K562 (cell line): ENCODE measurements around the gene IL3RA. TPM values are rescaled to one million over a fixed set of nuclear protein-coding genes. Genes with fewer than 3 reads are reported as not detected.

ENCODE experiments used
- ATAC-seq: fragments of 200-7000 bp; cut with Tn5 transposase; 3 replicates; pipeline ENCODE4 v1.9.1; 2020; ENCODE audit warnings: moderate library complexity
- BruUV-seq: library from RNA; stranded (reverse); fragments of 400-500 nt; replicated peaks from 2 replicates; lab custom pipeline; 2021; lab: Mats Ljungman, UMichigan
- CTCF ChIA-PET: fragments of 300-600 bp; formaldehyde crosslinking; extraction: SDS; loops from one replicate; lab custom pipeline; 2021; ENCODE audit warnings: low intra/inter-chr PET ratio; lab: Yijun Ruan, JAX
- POLR2A ChIA-PET: fragments of 300-600, 350-650 bp; sonication (Branson Sonifier 250); formaldehyde crosslinking; extraction: SDS; loops from one replicate; lab custom pipeline; 2021; ENCODE audit warnings: antibody characterized with exemption, inconsistent platforms; lab: Yijun Ruan, JAX
- DNase-seq, 4 experiments: peaks; one replicate each; pipeline versions ENCODE4 v3.0.0 to v3.0.0-alpha.2; 2011 to 2018; ENCODE audit warnings: low spot score in 3 of 4, mixed read lengths in 3 of 4; ENCODE audit errors: extremely low read depth in 1 of 4
- FAIRE-seq: peaks from 2 replicates; lab custom pipeline; 2011; peaks lifted over from hg19 to GRCh38; lab: Jason Lieb, UNC
- H2AFZ ChIP-seq: 2 replicates; pipeline ENCODE4 v1.6.0; 2011; ENCODE audit warnings: low read depth, low read length, control low read depth, inconsistent platforms
- H3K27ac ChIP-seq: fragments of 200-600 bp; 3 replicates; pipeline ENCODE4 v1.8.0; 2011; ENCODE audit warnings: low read depth, mild to moderate bottlenecking, control low read depth, inconsistent platforms, low read length, moderate library complexity, mixed read lengths; ENCODE audit errors: extremely low read depth
- H3K27me3 ChIP-seq, 2 experiments: fragments of 300-600 bp in 1 of 2; 2 replicates in 1 of 2; 3 replicates in 1 of 2; pipeline versions ENCODE4 v1.6.0 to v1.8.0; 2011; ENCODE audit warnings: inconsistent platforms in 2 of 2, low read length in 2 of 2, mild to moderate bottlenecking in 1 of 2, mixed read lengths in 1 of 2, moderate library complexity in 1 of 2; ENCODE audit not compliant: control insufficient read depth in 2 of 2, insufficient read depth in 2 of 2
- H3K36me3 ChIP-seq: fragments of 300-600 bp; 3 replicates; pipeline ENCODE4 v1.8.0; 2011; ENCODE audit warnings: mild to moderate bottlenecking, low read length, inconsistent platforms; ENCODE audit not compliant: control insufficient read depth, insufficient read depth
- H3K4me1 ChIP-seq, 2 experiments: fragments of 200-600 bp in 1 of 2; replicated peaks in 1 of 2; 2 replicates in 1 of 2; 3 replicates in 1 of 2; pipeline versions ENCODE4 v1.5.1 to v1.8.0; 2011; ENCODE audit warnings: inconsistent platforms in 2 of 2, low read length in 2 of 2, mild to moderate bottlenecking in 1 of 2, mixed read lengths in 1 of 2, moderate library complexity in 1 of 2; ENCODE audit not compliant: control insufficient read depth in 2 of 2, insufficient read depth in 2 of 2
- H3K4me2 ChIP-seq: 2 replicates; pipeline ENCODE4 v1.6.1; 2011; ENCODE audit warnings: low read length, control low read depth, inconsistent platforms, mixed read lengths; ENCODE audit not compliant: insufficient read depth
- H3K4me3 ChIP-seq: fragments of 200-600 bp; sonication (generic), shearing (Covaris generic); 2 replicates; pipeline ENCODE4 v1.5.1; 2016; ENCODE audit warnings: control low read depth, inconsistent platforms
- H3K79me2 ChIP-seq: fragments of 200-600 bp; 3 replicates; pipeline ENCODE4 v1.8.0; 2011; ENCODE audit warnings: low read length, inconsistent platforms; ENCODE audit not compliant: control insufficient read depth, insufficient read depth
- H3K9ac ChIP-seq, 2 experiments: 2 replicates each; pipeline versions ENCODE4 v1.6.0 to v1.6.1; 2011; ENCODE audit warnings: low read depth in 2 of 2, low read length in 2 of 2, control low read depth in 1 of 2, inconsistent platforms in 1 of 2, mild to moderate bottlenecking in 1 of 2, mixed read lengths in 1 of 2; ENCODE audit not compliant: insufficient read depth in 1 of 2
- H3K9me1 ChIP-seq: one replicate; pipeline ENCODE4 v1.6.0; 2011; ENCODE audit warnings: inconsistent platforms, mild to moderate bottlenecking, low read length, moderate library complexity; ENCODE audit not compliant: control insufficient read depth, insufficient read depth
- H3K9me3 ChIP-seq: replicated peaks from 2 replicates; pipeline ENCODE4 v1.5.1; 2011; ENCODE audit warnings: low read depth, low read length, inconsistent platforms; ENCODE audit not compliant: control insufficient read depth, insufficient read depth
- H4K20me1 ChIP-seq: replicated peaks from 2 replicates; pipeline ENCODE4 v1.6.1; 2011; ENCODE audit warnings: low read length, inconsistent platforms, mixed read lengths; ENCODE audit not compliant: control insufficient read depth, insufficient read depth
- ARID4B ChIP-seq: sonication (generic); formaldehyde crosslinking; IDR thresholded peaks from 2 replicates; pipeline ENCODE4 v1.8.0; 2022; ENCODE audit warnings: mild to moderate bottlenecking, missing genetic modification reagents
- CXXC5 ChIP-seq: fragments of 250-450 bp; sonication (Bioruptor Pico); IDR thresholded peaks from 2 replicates; pipeline ENCODE4 v1.8.0; 2022; ENCODE audit warnings: inconsistent platforms, mild to moderate bottlenecking, moderate library complexity
- EZH2 ChIP-seq: IDR thresholded peaks from 2 replicates; pipeline ENCODE4 v1.6.1; 2012; ENCODE audit warnings: low read depth, mild to moderate bottlenecking, inconsistent platforms, low read length, borderline replicate concordance
- L3MBTL2 ChIP-seq: fragments of 450-650 bp; IDR thresholded peaks from 2 replicates; pipeline ENCODE4 v1.6.1; 2016; ENCODE audit warnings: mild to moderate bottlenecking, moderate library complexity
- RFX5 ChIP-seq: IDR thresholded peaks from 2 replicates; pipeline ENCODE4 v1.6.1; 2011; ENCODE audit warnings: low read depth, mild to moderate bottlenecking, improper control_type of control experiment, low read length
- ZNF699 ChIP-seq: fragments of 250-450 bp; sonication (Bioruptor Pico); IDR thresholded peaks from 2 replicates; pipeline ENCODE4 v1.8.0; 2021; ENCODE audit warnings: mild to moderate bottlenecking, moderate library complexity; ENCODE audit not compliant: insufficient replicate concordance
- WGBS: fragments of 100-300 bp; shearing (Covaris generic); methylation state at CpG from one replicate; pipeline ENCODE4 v1.1.6; 2016; ENCODE audit warnings: low coverage, mixed read lengths; ENCODE audit not compliant: insufficient coverage; ENCODE audit errors: missing lambda C conversion rate; 5-methylcytosine and 5-hydroxymethylcytosine counted together
- in situ Hi-C: fragments of 300-500 bp; cut with MboI; formaldehyde crosslinking; loops from 4 replicates; pipeline ENCODE4 v1.15.0; 2018; ENCODE audit warnings: inconsistent platforms, mixed read lengths
- intact Hi-C: fragments of 100-400 bp; cut with micrococcal nuclease; formaldehyde crosslinking; loops from 2 replicates; pipeline ENCODE4 v1.14.2; 2022
- polyA plus RNA-seq, 8 experiments: library from polyadenylated mRNA; depleted of rRNA in 4 of 8; stranded (reverse) in 5 of 8; unstranded in 3 of 8; fragments of >200 nt; fragmentation: Nextera tagmentation in 2 of 8; fragmentation: Illumina TruSeq in 1 of 8; extraction: Ambion mirVana in 2 of 8; extraction: Trizol in 1 of 8; gene quantifications; 2 replicates each; pipeline versions ENCODE4 v1.2.1 to v1.2.3, GENCODE V29; 2011 to 2014; ENCODE audit warnings: inconsistent platforms in 1 of 8, missing spikeins in 1 of 8
- total RNA-seq, 7 experiments: library from RNA; depleted of rRNA in 6 of 7; stranded (reverse); fragments of >200 nt in 6 of 7; fragmentation: Illumina TruSeq in 2 of 7; extraction: Trizol in 2 of 7; gene quantifications; 2 replicates each; pipeline versions ENCODE4 v1.2.1 to v1.2.3, GENCODE V29; 2011 to 2021; ENCODE audit warnings: low replicate concordance in 1 of 7
- TF ChIP-seq, protein P1 (sequence below): sonication (generic); formaldehyde crosslinking; IDR thresholded peaks from 2 replicates; pipeline ENCODE4 v1.8.0; 2022; ENCODE audit warnings: mild to moderate bottlenecking, missing genetic modification reagents, borderline replicate concordance

IL3RA gene
- total and polyA plus RNA-seq, 9 of the 15 experiments (the other 6 are each of a cell fraction or from before 2014, with no cell fraction given), result not detected

DNA sequence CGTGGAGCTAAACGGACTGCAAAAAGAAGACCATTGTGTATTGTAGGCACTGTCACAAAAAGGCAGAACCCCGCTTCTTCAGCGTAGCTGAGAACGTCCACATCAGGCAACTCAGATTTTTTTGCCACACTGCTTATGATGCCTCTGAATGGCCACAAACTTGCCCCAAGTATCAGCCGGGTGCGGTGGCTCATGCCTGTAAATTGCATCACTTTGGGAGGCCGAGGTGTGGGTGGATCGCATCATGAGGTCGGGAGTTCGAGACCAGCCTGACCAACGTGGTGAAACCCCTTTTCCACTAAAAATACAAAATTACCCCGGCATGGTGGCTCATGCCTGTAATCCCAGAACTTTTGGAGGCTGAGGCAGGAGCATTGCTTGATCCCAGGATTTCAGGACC is 14.9 kb upstream of the IL3RA start (continued):
- TF ChIP-seq ARID4B (CRISPR knock-in tag) (no peak), L3MBTL2 (no peak)

- Histone ChIP-seq H3K79me2 (no peaks in the 10 kb centered on the region), H3K9me3 (no peaks in the 10 kb centered on the region), H4K20me1 (no peaks in the 10 kb centered on the region), H3K9ac (no peak overlapping the region), H3K27me3 (no peaks in the 10 kb centered on the region), H2AFZ (no peak overlapping the region), H3K36me3 (no peaks in the 10 kb centered on the region), H3K4me2 (no peak overlapping the region), H3K27ac (no peak overlapping the region), H3K4me1 (no peaks in the 10 kb centered on the region), H3K9me1 (no peaks in the 10 kb centered on the region), H3K4me3 (no peak overlapping the region)
- no peak for ATAC-seq
- ChIA-PET CTCF (no interaction called here), POLR2A (no interaction called here)
- FAIRE-seq, result no peak
- in situ Hi-C loops, result loop anchor here (25.0 kb wide), 1 partner anchor 815 kb away; no protein-coding TSS in a partner anchor
- BruUV-seq, result no TSS peak
- no peak for DNase-seq
- 9% methylated on average over 9 of the region's 9 CpGs for WGBS
- intact Hi-C loops, result no loop called here
- TF ChIP-seq CXXC5 (CRISPR knock-in tag) (no peak), ZNF699 (no peak), RFX5 (no peak), EZH2 (no peak)
- TF ChIP-seq, protein P1, sequence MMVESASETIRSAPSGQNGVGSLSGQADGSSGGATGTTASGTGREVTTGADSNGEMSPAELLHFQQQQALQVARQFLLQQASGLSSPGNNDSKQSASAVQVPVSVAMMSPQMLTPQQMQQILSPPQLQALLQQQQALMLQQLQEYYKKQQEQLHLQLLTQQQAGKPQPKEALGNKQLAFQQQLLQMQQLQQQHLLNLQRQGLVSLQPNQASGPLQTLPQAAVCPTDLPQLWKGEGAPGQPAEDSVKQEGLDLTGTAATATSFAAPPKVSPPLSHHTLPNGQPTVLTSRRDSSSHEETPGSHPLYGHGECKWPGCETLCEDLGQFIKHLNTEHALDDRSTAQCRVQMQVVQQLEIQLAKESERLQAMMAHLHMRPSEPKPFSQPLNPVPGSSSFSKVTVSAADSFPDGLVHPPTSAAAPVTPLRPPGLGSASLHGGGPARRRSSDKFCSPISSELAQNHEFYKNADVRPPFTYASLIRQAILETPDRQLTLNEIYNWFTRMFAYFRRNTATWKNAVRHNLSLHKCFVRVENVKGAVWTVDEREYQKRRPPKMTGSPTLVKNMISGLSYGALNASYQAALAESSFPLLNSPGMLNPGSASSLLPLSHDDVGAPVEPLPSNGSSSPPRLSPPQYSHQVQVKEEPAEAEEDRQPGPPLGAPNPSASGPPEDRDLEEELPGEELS, result no peak
These were observed 14.2 kb upstream of the IL3RA start for GRCh38 chrX:1322393-1322792.
